DND-41 (cell line): ENCODE data around the gene NBEA.

Experiments used
- EZH2 ChIP-seq: IDR thresholded peaks from 3 replicates; pipeline ENCODE4 v1.6.1; 2012; ENCODE audit warnings: borderline replicate concordance, low read depth, mild to moderate bottlenecking, moderate library complexity, low read length, inconsistent platforms; ENCODE audit not compliant: severe bottlenecking
- TF ChIP-seq, protein P1 (sequence below): IDR thresholded peaks from 2 replicates; pipeline ENCODE4 v1.5.1; 2012; ENCODE audit warnings: borderline replicate concordance, low read length, moderate library complexity, mild to moderate bottlenecking; ENCODE audit not compliant: poor library complexity, severe bottlenecking; ENCODE audit errors: extremely low read depth

DNA sequence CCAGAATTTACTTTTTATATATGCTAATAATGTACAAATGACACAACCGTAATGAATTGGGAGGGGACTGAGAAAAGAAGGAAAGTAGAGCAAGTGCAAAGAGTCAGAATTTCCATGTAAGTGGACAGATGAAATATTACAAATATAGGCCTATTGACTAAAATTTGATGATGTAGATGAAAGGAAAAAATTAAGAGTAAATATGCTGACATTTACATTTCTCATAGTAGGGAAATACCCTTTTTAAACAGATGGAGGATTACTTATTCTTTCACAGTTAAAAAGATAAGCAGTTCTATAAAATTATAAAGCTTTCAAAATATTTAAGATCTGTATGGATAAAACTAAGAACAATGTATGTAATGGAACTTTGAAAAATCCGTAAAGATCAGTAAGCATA lies 185.4 kb downstream of the NBEA start:
- TF ChIP-seq, protein P1, sequence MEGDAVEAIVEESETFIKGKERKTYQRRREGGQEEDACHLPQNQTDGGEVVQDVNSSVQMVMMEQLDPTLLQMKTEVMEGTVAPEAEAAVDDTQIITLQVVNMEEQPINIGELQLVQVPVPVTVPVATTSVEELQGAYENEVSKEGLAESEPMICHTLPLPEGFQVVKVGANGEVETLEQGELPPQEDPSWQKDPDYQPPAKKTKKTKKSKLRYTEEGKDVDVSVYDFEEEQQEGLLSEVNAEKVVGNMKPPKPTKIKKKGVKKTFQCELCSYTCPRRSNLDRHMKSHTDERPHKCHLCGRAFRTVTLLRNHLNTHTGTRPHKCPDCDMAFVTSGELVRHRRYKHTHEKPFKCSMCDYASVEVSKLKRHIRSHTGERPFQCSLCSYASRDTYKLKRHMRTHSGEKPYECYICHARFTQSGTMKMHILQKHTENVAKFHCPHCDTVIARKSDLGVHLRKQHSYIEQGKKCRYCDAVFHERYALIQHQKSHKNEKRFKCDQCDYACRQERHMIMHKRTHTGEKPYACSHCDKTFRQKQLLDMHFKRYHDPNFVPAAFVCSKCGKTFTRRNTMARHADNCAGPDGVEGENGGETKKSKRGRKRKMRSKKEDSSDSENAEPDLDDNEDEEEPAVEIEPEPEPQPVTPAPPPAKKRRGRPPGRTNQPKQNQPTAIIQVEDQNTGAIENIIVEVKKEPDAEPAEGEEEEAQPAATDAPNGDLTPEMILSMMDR = no peak
- no peak for TF ChIP-seq EZH2
